ENCODE measurements around the gene CHD3. TPM values are rescaled to one million over a fixed set of nuclear protein-coding genes. Genes with fewer than 3 reads are reported as not detected.

CHD3 gene
- total RNA-seq = 76.4 and 84.2 TPM in 2 replicates

DNA sequence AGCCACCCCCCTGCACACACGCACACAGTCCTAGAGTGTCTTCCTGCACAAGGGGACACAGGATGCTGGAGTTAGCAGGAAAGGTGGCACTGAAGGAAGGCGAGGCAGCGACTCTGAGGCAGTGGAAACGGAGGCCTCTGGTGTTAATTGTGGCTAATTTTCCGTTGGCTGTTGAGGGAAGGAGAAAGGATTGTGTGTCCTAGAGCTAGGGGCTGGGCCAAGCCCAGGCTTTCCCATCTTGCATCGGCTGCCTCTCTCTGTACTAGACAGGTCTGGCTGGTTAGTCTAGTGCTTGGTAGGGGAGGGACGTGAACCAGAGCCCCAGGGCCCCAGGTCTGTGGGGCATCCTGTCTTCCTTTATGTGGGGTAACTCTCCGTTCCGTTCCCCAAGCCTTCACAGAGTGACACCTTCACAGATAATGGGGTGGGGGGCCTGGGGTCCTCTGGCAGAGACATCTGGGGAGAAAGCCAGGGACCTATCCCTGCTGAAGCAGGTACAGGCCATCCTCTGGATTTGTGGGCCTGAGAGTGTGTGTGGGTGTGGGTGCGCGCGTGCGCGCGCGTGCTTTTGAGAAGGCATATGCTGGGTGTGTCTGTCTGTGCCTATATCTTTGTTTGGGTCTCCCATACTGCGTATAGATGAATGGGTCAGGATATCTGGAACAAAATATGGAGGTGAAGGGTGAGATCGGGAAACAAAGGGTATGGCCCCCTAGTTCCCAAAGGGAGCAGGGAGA lies at the start of gene CHD3:
TSS of gene CHD3 (plus strand) at position 606 of the 737 bp plus-strand sequence. CDS start 212 bp downstream, outside the sequence.

DNA sequence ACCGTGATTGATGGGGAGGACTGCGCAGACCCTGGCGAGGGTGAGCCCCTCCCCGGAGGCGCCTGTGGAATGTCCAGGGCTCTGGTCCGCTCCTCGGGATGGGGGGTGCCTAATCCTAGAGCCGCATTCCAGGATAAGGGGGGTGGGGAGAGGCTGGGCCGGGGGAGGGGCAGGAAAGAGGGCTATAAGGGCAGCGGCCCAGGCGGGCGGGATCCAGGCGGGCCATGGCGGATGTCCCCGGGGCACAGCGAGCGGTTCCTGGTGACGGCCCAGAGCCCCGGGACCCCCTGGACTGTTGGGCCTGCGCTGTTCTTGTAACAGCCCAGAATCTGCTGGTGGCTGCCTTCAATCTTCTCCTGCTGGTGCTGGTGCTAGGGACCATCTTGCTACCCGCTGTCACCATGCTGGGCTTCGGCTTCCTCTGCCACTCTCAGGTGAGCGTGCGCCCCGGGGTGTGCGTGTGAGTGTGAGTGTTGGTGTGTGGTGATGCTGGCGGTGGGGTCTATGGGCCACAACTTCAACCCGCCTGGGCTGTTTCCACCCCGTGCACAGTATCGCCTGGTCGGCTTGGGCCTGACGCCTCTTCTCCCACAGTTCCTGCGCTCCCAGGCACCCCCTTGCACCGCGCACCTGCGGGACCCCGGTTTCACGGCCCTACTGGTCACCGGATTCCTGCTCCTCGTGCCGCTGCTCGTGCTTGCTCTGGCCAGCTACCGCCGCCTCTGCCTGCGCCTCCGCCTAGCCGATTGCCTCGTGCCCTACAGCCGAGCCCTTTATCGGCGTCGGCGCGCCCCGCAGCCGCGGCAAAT lies 33.5 kb upstream of the CHD3 start, which contains the start of gene TMEM88:
TSS of gene TMEM88 (plus strand) at position 216 of the 809 bp plus-strand sequence. CDS start at position 225, 9 bp downstream.

DNA sequence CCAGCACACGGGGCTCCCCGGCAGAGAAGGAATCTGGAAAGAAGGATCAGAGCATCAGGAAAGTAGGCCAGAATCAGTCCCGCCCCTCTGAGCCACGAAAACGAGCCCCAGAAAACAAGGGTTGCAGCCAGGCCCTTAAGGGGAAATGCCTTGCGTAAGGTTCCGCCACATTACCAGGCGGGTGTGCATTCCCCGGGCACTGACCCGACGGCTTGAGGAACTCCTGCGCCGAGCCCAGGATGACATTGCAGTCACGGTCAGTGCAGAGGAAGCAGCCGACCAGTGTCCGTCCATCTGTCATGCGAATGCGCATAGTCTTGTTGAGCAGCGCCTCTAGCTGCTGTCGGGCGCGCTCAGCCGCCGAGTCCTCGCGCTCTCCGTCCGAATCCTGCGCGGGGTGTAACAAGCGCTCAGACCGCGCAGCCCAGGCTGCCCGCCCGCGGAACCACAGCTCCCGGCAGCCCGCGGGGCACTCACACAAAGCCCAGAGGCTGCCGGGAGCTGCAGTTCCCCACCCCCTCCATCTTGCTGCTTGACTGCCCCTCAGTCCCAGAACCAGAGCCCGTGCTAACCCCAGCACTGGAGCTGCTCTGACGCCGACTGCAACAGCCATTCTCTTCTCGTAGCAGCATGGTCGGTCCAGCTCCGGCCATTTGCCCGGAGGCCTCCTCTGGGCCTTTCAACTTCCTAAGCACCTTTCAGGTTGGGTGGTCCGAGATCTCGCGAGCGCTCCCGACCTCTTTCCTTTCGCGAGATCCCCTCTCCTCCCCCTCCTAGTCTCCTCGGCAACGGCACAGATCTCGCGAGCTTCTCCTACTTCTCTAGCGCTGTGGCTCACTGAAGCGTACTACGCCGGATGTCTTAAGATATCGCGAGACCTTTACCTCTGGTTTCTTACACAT lies 31.5 kb upstream of the CHD3 start, which contains the start of gene NAA38:
TSS of gene NAA38 (minus strand) at position 749 of the 902 bp plus-strand sequence. CDS start at position 653, 96 bp downstream.

DNA sequence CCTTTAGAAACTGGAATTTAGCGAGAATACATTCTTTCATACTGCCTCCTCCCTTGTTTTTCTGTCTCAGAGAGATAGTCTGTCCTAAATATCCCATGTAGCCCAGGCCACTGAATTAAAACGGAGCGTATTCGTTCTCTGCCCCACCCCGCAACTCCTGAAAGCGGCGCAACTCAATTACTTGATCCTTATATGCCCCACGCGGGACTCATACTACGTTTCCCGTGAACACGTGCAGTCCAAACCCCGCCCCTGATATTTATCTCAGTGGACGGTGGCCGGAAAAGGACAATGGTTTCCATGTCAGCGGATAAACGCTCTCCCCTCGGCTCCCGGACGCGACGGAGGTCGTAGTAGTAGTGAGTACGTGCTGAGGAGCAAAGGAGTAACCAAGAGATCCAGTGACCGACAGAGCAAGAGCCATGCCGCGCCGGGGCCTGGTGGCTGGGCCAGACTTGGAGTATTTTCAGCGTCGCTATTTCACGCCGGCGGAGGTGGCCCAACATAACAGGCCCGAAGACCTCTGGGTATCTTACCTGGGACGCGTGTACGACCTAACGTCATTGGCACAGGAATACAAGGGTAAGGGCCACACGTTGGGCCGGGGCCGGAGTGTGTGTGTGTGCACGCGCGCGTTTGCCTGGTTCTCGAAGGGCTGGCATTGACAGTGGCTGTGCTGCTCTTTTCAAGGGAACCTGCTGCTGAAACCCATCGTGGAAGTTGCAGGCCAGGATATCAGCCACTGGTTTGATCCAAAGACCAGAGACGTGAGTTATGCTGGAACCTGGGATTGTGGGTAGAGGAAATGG lies 30.7 kb upstream of the CHD3 start, which contains the start of gene CYB5D1:
TSS of gene CYB5D1 (plus strand) at position 291 of the 809 bp plus-strand sequence. CDS start at position 423, 132 bp downstream.

DNA sequence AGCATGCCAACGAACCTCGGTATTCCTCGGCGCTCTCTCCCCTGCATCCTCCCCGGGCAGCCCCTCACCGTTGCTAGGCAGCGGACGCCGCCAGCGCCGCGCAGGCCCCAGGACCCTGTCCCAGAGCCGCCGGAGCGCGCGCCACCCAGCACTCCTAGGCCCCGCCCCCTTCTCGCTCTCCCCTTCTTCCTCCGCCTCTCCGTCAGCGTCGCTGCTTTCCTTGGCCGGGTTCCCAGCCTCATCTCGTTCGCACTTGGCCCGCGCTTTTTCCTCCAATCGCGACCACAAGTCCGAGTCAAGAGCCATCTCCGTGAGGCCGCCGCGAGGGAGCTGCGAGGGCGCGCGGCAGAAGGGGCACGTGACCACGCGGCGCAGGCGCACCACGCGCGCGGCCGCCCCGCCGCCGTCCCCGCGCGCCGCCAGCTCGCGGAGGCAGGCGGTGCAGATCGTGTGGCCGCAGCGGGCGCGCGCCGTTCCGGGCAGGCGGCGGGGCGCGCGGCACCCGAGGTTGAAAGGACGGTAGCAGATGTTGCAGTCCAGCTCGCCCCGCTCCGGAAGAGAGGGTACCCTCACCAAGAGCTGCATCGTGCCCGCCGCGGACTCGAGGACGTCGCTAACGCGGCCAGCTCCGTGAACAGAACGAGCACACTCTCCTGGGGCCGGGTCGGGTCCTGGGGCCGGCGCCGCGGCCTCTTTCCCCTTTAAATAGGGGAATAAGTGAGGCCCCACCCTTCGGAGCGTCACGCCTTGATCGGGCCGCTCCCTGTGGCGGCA lies 27.2 kb downstream of the CHD3 start, which contains the start of gene RNF227:
TSS of gene RNF227 (minus strand) at position 679 of the 774 bp plus-strand sequence. CDS start at position 585, 94 bp downstream.

DNA sequence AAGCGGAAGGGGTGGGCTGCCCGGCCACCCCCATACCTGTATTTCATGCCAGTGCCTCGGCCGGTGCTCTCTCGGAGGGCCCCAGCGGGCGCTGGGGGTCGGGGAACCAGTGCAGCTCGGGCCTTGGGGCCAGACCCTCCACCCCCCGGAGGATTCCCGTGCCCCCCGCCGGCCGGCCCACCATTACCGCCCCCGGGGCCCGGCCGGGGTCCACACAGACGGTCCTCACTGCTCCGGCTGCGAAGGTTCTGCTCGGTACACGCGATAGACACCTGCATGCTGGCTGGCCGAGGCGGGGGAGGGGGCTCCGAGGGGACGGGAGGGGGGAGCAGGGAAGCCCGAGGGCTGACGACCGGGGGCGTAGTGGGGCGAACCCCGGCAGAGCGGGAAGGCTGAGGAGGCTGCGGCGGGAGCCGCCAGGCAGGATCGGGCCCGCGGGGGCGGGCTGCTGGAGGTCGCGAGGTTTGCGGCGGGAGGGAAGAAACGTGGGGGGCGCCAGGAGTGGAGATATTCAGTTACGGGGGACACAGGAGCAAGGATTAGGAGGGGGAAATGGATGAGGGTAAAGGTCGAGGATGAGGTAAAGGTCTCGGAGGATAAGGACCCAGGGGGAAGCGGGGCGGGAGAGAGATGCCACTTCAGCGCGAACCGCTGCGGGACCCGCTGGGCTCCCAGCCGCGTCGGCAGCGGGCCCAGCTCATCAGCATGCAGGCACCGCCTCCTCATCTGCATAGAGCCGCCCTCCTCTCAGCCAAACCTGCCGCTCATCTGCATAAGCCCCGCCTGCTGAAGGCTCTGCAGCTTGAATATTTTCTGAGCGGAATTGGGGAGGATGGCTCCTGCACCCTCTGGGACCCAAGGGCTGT lies 40.8 kb downstream of the CHD3 start, which contains the start of gene KCNAB3:
TSS of gene KCNAB3 (minus strand) at position 699 of the 866 bp plus-strand sequence. CDS start at position 278, 421 bp downstream.

DNA sequence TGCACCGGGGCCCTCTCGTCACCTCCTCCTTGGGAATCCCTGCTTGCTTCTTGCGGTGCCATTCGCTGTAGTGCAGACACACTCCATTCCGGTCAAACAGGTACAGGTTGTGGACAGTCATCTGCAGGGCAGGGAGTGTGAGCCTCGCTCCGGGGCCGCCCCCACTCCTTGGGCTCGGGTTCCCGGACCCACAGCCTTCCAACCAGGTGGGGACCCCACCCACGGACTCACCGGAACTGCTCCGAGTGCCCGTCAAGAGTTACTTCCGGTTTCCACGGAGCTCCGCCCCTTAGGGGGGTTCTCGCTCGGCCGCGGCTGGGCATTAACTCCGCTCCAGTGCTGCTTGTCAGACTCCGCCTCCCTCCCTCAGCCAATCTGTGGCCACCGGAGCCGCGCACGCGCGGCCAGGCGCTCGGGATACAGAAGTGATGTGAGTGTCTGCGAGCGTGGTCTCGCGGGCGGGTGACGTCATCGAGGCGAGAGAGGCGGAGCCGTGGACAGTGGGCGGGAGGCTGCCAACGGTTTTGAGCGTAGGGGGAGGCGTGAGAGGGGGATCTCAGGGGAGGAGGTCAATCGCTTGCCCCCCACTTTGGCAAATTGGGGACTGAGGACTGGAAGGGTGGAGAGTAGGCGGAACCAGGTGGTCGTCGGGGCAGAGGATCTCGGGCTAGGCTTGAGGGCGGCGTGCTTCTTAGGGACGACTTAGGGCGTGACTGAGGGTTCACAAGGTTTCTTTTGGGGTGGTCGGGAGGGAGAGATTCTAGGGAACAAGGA lies 43.3 kb downstream of the CHD3 start, which contains the start of the genes CNTROB and TRAPPC1:
TSS of gene CNTROB (plus strand) at position 498 of the 774 bp plus-strand sequence. CDS start 874 bp downstream, outside the sequence.
TSS of gene TRAPPC1 (minus strand) at position 238 of the 774 bp plus-strand sequence. CDS start at position 121, 117 bp downstream.

Other genes starting within 250 kb of the CHD3 start
- gene ATP1B2, start 237.9 kb upstream of the CHD3 start, total RNA-seq = not detected in 2 replicates
- 33.0 and 41.8 TPM in 2 replicates for gene TP53, start 201.3 kb upstream of the CHD3 start, total RNA-seq
- gene WRAP53, start 200.3 kb upstream of the CHD3 start, total RNA-seq = 16.7 and 18.8 TPM in 2 replicates
- 0.18 TPM in 1 of 2 replicates, not detected in the other for gene EFNB3, start 183.6 kb upstream of the CHD3 start, total RNA-seq
- 0.18 and 0.29 TPM in 2 replicates for gene DNAH2, start 171.0 kb upstream of the CHD3 start, total RNA-seq
- 0.86 and 0.89 TPM in 2 replicates for gene KDM6B, start 54.6 kb upstream of the CHD3 start, total RNA-seq
- 0.18 TPM in 1 of 2 replicates, not detected in the other for gene TMEM88, start 33.7 kb upstream of the CHD3 start, total RNA-seq
- 118 and 152 TPM in 2 replicates for gene NAA38, start 31.2 kb upstream of the CHD3 start, total RNA-seq
- 4.3 and 11.3 TPM in 2 replicates for gene CYB5D1, start 30.8 kb upstream of the CHD3 start, total RNA-seq
- 3.5 and 29.2 TPM in 2 replicates for gene RNF227, start 27.5 kb downstream of the CHD3 start, total RNA-seq
- gene KCNAB3, start 41.1 kb downstream of the CHD3 start, total RNA-seq = 0.58 and 1.2 TPM in 2 replicates
- gene TRAPPC1, start 43.2 kb downstream of the CHD3 start, total RNA-seq = 68.6 and 81.5 TPM in 2 replicates
- gene CNTROB, start 43.4 kb downstream of the CHD3 start, total RNA-seq = 30.3 and 35.7 TPM in 2 replicates
- 0.89 and 1.4 TPM in 2 replicates for gene GUCY2D, start 113.8 kb downstream of the CHD3 start, total RNA-seq
- gene ALOX15B, start 150.3 kb downstream of the CHD3 start, total RNA-seq = 0.18 and 0.29 TPM in 2 replicates
- not detected in 2 replicates for gene ALOX12B, start 198.9 kb downstream of the CHD3 start, total RNA-seq
- 0.29 TPM in 1 of 2 replicates, not detected in the other for gene ALOXE3, start 229.7 kb downstream of the CHD3 start, total RNA-seq
- gene HES7, start 235.3 kb downstream of the CHD3 start, total RNA-seq = 2.0 TPM in 1 of 2 replicates, not detected in the other

Data from myometrial cell (primary cell).